Bladder microvascular endothelial cell (primary cell): Measurements from ENCODE around the gene TRIM49D1. TPM values are rescaled to one million over a fixed set of nuclear protein-coding genes. Genes with fewer than 3 reads are reported as not detected.

Experiments
- total RNA-seq: library from RNA; depleted of rRNA; stranded (reverse); fragments of >200 nt; gene quantifications from 2 replicates; pipeline ENCODE4 v1.2.3, GENCODE V29; 2014

The TRIM49D1 gene
- not detected in 2 replicates for total RNA-seq

GRCh38 chr11:89922195-89922660 is at the start of gene TRIM49D1:
Gene TRIM49D1 (minus strand): TSS chr11:89922245. CDS start chr11:89917710, 4,535 bp downstream.

GRCh38 chr11:89965737-89966136 is 43.7 kb upstream of the TRIM49D1 start, which contains the start of gene TRIM64:
Gene TRIM64 (plus strand): TSS chr11:89966037. CDS start chr11:89968504, 2,467 bp downstream.

GRCh38 chr11:89923764-89924163 is 1.7 kb upstream of the TRIM49D1 start, which contains the start of gene TRIM49D2:
Gene TRIM49D2 (plus strand): TSS chr11:89924064. CDS start chr11:89926762, 2,698 bp downstream.

Other genes starting within 250 kb of the TRIM49D1 start
- not detected in 2 replicates for gene TRIM77, start 211.9 kb downstream of the TRIM49D1 start, total RNA-seq
- gene TRIM49, start 113.7 kb downstream of the TRIM49D1 start, total RNA-seq, result not detected in 2 replicates
- gene TRIM64B, start 43.8 kb downstream of the TRIM49D1 start, total RNA-seq, result under 0.01 TPM in 1 of 2 replicates, not detected in the other
- gene TRIM49D2, start 1.8 kb upstream of the TRIM49D1 start, total RNA-seq, result not detected in 2 replicates
- gene TRIM64, start 43.8 kb upstream of the TRIM49D1 start, total RNA-seq, result not detected in 2 replicates
- not detected in 2 replicates for gene TRIM49C, start 108.9 kb upstream of the TRIM49D1 start, total RNA-seq
- gene UBTFL1, start 163.7 kb upstream of the TRIM49D1 start, total RNA-seq, result not detected in 2 replicates
- gene NAALAD2, start 212.4 kb upstream of the TRIM49D1 start, total RNA-seq, result 0.16 and 0.25 TPM in 2 replicates